ENCODE results near the gene TICRR.

Gene TICRR

DNA sequence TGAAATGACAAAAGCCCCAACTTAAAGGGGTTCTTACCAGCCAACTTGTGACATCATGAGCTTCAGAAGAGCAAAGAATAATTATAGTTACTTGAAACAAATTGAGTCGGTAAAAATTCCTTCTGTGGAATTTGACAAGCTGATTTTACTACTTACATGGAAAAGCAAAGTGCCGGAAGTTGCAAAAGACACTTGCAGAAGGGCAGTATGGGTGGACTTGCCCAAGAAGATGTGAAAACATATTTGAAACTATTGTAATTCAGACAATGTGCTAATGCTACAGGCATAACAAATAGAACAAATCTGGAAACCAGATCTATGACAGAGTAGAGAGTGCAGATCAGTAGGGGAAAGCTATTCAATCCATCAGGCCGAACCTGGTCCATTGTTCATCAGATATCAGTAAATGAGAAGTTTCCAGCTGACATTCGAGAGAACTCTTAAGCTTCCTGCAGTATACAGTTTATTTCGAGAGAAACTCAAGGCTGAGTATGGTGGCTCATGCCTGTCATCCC lies 82.5 kb downstream of the TICRR start:
- DNase-seq = no peak

DNA sequence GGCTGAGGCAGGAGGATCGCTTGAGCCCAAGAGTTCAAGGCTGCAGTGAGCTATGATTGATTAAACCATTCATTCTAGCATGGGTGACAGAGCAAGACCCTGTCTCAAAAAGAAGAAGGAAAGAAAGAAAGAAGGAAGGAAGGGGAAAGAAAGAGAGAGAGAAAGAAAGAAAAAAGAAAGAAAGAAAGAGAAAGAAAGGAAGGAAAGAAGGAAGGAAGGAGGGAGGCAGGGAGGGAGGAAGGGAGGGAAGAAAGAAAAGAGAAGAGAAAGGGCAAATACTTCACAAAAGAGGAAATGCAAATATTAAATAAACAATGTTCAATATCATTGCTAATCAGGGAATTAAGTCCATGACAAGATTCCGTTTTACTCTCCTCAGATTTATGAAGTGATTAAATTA lies 84.0 kb downstream of the TICRR start:
- DNase-seq = no peak

DNA sequence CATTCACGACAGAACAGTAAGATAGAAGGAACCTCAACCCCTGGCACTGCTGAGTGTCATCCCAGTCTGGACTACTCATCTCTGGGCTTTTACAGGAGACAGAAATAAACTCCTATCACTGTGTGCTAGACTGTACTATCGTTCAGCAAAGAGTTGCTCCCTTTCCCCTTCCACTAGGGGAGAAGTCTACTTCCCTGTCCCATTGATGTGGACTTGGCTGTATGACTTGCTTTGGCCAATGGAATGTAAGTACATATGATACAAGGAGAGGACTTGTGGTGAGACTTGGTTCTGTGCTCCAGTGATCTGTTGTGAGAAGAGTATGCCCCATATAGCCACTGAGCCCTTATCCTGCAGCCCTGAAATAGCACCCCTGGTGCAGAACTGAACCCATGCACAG lies 85.3 kb downstream of the TICRR start:
- no peak for DNase-seq

DNA sequence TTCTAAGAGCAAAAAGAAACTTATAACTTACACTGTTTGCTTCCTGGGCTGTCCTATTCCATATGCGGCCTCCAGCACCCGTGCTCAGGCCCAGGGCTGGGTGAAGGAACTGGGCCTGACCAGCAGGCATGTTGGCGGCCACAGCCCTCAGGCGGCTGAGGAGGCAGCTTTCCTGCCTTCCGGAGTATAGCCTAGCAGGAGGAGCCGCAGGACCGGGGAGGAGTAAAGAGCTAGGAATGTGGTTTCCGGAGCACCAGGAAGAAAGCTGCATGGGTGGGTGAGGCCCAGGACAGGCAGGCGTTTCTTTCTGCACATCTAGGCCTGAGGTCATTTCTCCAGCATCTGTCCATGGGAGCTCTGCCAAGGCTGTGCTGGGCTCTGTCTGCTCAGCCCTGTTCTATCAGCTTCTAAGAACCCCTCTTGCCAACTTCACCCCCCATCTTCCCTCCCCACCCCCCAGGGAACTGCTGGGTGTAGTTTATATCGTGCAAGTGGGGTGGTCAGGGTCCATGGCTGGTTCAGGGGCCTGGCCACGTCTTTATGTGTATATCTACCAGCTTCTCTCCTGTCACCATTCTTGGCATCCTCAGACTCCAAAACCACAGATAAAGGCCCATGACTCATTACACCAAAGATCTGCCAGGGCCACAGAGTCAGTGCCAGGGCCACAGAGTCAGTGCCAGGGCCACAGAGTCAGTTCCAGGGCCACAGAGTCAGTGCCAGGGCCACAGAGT lies 87.8 kb downstream of the TICRR start:
- no peak for DNase-seq

DNA sequence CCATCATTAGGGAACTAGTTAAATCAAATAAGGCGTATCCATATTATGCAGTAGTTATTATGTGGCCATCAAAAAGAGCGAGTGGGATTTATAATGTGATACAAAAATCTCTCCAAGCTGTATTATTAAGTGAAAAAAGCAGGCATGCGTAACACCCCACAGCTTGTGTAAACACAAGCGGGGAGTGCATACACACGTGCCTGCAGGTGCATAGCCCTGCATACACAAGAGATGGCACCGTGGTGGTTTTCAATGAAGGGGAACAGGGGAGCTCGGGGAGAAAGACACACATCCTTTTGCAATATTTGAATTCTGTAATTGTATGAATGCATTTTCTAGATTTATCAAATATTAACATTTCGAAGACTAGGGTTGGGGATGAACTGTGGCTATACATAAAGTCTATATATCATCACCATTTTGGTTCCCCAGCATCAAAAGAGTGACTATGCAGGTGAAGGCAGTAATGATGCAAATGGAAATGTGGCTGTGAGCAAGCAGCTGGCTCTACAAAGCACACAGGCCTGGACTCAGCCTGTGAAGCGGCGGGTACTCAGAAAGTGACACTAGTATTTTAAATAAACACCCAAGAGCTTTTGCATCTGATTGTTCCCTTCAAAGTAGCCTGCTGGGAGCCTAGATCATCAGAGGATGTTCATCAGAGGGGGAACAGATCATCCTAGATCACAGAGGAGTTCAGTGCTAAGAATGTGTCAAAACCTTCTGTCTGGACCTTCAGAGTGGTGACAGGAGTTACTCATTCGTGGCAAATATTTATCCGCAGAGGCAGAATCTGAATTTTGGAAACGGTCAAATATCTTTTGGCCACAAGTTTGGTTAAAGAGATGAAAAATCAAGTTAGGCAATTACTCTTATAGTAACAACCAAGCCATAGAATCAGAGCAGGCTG lies 89.4 kb downstream of the TICRR start:
- no peak for DNase-seq

DNA sequence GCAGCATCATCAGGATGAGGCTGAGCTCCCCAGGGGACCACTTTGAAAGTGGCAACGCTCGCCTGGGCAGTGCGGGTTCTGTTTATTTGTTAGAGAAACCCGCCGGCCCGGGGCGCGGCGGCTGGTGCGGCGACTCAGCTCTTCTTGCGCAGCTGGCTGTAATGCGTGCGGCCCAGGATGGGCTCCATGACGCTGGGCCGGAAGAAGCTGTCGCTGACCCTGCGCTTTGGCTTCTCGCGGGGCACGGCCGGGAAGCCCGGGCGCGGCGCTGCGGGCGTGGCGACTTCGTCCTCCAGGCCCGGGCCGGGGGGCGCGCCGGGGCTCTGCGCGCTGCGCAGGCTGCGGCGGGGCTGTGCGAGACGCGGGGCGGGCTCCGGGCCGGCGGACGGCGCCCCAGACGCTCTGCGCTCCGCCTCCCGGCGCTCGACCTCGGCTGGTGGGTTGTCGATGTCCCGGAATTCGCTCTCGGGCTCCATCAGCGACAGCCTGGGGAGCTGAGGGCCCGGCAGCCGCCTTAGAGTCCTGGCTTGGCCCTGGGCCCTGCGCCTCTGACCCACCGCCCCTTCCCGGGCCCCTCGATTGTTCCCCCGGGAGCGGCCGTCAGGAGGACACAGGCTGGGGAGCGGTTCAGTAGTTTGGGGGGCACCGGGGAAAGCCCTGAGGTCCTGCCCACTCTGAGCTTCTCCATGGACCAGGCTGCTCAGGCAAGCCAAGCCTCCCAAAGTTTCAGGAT lies 90.3 kb downstream of the TICRR start:
- peak; percentile 11 for DNase-seq

DNA sequence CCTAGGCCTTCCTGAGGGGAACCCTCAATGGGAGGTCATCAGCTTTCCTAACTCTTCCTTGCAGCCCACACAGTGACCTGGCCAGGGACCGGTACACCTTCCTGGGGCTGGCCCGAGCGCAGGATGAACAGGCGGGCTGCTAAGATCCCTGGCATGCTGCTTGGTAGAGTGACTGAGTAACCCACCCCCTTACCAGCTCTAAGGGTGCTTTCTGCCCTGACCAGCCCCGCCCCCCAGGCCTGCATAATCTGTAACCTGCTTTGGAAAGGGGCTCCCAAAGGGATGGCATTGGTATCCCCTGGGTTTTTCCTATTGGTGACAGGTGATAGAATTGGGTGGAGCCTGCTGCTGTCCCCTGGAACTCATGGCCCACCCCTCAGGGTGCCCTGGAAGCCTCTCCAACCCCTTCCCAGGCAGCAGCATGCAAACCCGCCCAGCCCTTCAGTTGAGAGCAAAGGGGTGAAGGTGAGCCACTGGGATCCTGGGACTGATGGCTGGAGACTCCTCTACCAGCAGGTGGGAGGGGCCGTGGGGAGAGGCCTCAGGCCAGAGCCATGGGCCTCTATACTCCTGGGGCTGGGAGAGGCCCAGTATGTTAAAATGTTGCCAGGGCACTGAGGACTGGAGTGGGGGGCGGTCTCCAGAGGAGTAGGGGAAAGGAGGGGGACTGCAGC lies 91.1 kb downstream of the TICRR start:
- DNase-seq = no peak

DNA sequence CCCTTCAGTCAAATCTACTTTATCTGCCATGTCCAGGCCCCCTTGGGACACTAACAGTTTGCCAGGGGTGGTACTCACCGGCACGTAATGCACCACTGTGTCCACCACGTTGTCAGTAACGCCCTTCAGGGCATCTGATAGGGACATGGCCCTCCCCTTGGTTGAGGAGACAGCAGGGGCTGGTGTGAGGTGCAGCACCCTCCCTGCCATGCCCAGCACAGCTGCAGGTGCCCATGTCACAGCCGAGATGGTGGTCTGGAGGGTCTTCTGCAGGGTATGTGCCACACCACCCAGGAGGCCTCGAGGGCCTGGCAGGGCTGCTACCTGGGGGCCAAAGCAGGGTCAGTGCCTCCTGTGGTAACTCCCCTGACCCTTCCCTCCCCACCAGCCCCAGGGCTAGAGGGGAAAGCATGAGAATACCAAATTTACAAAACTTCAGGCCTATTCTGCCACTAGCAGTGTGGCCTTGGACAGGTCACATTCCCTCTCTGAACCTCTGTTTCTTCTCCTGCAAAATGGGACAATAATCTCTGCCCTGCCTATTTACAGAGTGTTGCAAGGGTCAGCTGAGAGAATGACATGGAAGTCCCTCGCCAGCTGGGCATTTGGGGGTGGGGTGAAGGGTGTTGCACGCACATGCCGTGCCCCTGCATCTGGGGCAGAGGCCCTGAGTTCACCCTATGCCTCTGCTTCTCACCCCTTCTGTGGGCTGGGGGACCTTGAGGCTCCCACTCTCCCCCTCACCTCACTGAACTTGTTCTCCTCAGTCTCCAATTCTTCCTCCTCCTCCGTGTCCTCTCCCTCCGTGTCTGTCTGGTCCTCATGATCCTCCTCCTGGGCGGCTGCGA lies 91.8 kb downstream of the TICRR start:
- no peak for DNase-seq

DNA sequence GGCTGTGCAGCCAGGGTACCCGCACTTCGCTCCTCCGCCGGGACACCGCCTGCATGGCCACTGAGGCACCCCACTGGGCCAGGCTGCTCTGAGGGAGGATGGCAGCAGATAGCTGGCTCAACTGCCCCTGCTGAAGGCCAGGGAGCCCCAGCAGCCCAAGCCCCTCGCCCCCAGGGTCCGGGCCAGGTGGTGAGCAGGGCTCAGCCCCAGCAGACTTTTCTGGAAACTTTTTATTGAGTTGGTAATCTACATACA lies 92.4 kb downstream of the TICRR start:
- DNase-seq = no peak

DNA sequence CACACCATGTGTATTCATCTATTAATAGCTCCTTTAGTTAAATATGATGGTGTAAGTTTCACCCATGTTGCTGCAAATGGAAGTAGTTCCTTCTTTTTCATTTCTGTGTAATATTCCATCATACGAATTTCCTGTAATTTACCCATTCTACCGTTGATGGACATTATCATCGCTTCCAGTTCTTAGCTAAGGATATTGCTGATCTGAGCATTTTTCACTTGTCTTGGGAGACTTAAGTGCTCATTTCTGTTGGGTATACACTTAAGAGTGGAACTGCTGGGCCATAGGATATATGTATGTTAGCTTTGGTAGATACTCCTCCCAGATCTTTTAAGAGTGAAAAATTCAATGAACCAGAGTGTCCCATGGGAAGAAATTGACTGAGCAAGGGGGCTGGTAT lies 92.9 kb downstream of the TICRR start:
- no peak for DNase-seq

DNA sequence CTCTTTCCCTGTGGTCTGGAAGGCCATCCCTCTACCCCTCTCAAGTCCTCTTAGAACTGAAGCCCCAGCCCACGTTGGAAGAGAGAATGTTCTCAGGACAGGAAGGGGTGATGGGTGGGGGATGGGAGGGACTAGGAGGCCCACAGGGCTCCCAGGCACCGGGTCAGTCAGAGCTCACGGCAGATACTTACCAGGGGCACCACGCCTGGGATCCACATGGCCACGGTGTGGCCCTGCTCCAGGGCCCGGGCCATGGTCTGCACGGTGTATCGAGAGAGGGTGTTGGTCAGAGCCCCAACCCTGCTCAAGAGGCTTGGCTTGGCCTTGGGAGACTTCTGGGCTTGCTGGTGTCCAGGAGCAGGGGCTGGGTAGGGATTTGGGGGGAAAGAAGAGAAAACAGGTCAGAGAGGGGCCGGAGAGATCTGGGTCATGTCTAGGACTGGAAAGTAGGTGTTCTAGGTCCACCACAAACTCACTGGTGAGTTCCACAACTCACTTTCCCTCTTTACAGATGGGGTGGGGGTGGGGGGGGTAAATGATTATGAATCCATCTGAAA lies 94.1 kb downstream of the TICRR start:
- DNase-seq = no peak

DNA sequence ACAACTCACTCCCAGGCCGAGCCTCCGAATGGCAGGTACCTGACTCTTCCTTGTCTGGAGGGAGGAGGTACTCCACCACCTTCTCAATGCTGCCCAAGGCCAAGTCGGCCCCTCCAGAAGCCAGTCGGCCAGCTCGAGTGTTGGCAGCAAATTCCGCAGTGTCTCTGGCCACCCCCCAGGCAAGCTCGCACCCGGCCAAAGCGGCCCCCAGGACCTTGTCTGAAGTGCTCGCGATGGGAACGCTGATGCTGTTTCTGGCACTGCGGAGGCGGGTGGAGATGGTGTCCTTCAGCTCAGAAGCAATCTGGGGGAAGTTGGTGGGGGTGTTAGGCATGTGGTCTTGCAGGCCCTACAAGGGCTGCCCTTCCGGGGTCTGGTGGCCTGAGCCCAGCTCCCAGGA lies 94.7 kb downstream of the TICRR start:
- no peak for DNase-seq

DNA sequence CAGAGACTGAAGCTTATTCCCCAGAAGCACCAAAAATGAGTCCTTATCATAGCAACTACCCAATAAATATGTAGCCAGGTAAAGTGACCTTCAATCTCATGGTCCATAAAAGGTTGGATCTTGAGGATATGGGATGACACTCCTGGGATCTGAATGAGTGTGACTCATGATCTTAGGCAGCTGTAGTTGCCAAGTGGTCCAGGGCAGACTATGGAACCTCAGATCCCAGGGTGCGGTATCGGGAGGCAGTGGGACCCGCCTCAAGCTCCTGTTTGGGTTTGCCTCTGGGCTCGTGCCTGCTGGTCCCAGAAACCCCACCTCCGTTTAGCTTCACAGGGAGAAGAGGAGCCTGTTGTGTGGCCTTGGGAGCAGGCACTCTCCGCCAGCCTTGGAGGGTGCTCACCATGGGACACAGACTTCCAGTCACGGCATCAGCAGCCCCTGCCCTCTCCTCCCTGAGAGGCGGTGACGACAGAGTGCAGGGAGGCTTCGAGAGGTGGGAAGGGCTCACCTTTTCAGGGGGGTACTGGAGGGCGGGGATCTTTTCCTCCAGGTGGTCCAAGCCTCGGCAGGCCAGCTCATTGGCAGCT lies 95.8 kb downstream of the TICRR start:
- DNase-seq = no peak

DNA sequence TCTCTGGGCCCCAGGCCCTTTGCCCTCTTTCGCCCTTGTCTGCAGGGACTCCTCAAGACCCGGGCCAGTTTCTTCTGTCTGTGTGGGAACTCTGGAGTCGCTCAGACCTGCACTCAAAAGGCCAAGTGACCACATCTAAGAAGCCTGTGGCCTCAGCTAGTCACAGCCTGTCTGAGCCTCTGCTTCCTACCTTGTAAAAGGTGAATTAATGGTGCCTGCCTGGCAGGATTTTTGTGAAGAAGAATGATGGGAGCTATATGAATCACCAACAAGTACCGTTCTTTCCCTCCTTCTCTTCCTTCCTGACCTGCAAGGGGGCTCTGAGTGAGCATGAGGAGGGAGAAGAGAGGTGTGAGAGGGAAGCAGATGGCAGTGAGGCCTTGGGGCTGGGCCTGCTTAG lies 96.4 kb downstream of the TICRR start:
- no peak for DNase-seq

DNA sequence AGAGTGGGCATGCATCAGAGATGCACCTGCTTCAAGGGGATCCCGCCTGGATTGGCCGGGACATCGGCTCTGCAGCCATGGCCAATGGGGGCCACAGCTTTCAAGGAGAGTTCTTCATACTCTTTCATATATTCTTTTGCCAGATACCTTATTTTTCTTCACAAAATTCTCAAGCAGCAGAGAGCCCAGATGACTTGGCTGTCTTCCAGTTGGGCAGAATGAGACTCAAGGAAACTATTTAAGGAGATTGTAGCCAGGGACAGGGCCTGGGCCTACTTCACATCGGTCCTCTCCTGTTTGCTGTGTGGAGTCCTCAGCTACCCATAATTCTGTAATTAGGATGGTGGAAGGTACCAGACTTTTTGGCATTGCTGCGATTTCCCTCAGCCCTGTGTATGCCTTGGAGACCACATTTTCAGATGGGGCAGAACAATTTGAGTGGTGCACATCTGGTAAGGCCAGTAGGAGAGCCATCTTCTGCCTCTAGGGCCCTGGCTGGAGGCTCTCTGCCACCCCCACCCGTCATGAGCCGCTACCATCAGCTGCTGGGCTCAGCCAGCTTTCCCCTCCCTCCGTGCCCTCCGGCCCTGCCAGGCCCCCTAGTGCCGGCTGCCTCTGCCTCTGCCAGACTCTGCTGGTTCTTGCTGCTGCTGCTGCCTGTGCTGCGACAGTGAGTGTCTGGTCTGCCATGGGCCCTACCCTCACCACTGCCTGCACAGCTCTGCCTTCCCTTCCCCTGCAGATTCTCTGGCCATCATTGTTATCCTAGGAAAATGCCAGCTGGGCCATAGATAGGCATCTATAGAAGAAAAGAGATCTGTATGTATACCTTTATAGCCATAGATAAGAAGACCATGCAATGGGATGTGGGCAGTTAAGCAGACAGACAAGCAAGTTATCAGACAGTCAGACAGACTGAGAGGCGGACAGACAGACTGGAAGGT lies 97.2 kb downstream of the TICRR start:
- DNase-seq = no peak

DNA sequence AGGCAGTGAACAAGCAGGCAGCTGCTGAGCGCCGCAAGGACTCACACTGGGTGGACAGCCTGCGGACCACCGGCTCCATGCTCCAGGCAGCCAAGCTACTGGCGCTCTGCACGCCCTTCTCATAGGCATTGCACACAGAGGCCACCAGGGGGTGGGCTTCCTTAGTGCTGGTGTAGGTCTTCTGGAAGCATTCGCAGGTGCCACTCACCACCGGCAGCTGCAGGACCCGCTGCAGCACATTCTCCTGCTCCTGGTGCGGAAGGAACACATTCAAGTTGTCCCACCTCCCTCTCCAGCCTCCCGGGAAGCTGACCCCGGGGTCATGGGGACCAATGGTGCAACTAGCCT lies 97.9 kb downstream of the TICRR start:
- DNase-seq = no peak

DNA sequence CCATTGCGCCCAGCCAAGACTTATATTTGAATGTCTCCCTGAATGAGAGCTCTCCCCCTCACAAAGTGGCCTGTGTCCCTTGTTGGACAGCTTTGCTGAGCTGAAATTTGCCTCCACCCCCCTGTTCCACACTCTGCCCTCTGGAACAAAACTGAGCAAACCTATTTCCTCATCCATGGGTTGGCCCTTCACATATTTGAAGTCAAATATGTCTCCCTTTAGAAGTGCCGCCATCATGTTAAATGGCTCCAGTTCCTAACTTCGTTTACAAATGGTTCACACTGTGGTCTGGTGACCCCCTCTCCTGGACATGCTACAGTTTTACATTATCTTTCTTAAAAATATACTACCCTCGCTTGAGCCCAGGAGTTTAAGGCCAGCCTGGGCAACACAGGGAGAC lies 99.3 kb downstream of the TICRR start:
- DNase-seq = no peak

DNA sequence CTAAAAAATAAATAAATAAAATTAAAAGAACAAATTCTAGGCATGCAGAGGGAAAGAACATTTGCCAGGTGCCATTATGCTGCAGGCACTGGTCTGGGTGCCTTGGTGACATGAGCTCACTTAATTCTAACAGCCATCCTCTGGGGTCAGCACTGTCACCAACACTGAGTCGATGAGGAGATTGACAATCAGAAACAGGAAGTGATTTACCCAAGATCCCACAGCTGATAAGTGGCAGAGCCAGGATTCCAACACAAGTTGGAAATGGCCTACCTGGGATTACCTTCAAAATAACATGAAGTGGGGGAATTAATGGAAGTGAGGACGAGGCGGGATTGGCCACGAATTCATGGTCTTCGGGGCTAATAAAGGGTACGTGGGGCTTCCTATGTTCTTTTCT lies 100.3 kb downstream of the TICRR start:
- DNase-seq = no peak

DNA sequence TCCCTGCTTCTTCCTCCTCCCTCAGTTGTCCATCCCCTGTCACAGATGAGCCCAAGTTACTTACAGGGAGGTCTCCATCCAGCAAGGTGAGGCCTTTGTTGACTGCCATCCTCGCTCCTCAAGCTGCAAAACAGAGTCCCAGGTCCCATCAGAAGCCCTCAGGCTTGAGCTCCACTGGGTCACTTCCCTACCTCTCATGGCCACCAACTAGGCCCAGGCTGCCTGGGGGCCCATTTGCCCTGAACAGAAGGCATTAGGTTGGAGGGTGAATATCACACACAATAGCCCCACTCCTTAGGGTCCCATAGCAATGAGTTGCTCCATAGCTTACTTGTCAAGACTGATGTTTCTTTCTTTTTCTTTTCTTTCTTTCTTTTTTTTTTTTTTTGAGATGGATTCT lies 102.1 kb downstream of the TICRR start:
- DNase-seq = no peak
